LNCAP (cell line): ENCODE data around the gene WNT3A.

ENCODE experiments used
- CTCF ChIP-seq: fragments of 450-650 bp; IDR thresholded peaks from 2 replicates; pipeline ENCODE4 v1.5.1; 2017; ENCODE audit warnings: mild to moderate bottlenecking

Gene WNT3A

GRCh38 chr1:228084325-228084724 lies 77.5 kb downstream of the WNT3A start:
- no peak for TF ChIP-seq CTCF

GRCh38 chr1:228084797-228085196 lies 78.0 kb downstream of the WNT3A start:
- no peak for TF ChIP-seq CTCF

- TF ChIP-seq CTCF: no peak
These were observed 78.6 kb downstream of the WNT3A start for GRCh38 chr1:228085287-228085951.

- TF ChIP-seq CTCF: no peak
These were observed 81.0 kb downstream of the WNT3A start for GRCh38 chr1:228087771-228088251.

GRCh38 chr1:228088586-228089498 lies 82.0 kb downstream of the WNT3A start:
- TF ChIP-seq CTCF: no peak

GRCh38 chr1:228089519-228090380 lies 83.0 kb downstream of the WNT3A start:
- TF ChIP-seq CTCF: no peak

GRCh38 chr1:228090613-228091081 lies 83.8 kb downstream of the WNT3A start:
- no peak for TF ChIP-seq CTCF
